ENCODE measurements around the gene NXPH1.
A peak's percentile ranks its signal among the peaks of the same experiment; 100 is the strongest.

NXPH1 gene

GRCh38 chr7:8435590-8436545 is 2.5 kb downstream of the NXPH1 start:
- Histone ChIP-seq H3K36me3 (ENCODE audit: low read depth) (no peaks in the 10 kb centered on the region), H3K4me1 (ENCODE audit: insufficient read depth, poor library complexity, severe bottlenecking) (no peaks in the 10 kb centered on the region), H3K4me3 (ENCODE audit: severe bottlenecking) (no peak overlapping the region), H3K27me3 (ENCODE audit: insufficient read depth, poor library complexity, severe bottlenecking) (peaks cover 84% of the 10 kb centered on the region), H3K27ac (ENCODE audit: poor library complexity, severe bottlenecking) (no peak overlapping the region), H3K9me3 (ENCODE audit: severe bottlenecking) (no peaks in the 10 kb centered on the region)
- TF ChIP-seq, protein P1, sequence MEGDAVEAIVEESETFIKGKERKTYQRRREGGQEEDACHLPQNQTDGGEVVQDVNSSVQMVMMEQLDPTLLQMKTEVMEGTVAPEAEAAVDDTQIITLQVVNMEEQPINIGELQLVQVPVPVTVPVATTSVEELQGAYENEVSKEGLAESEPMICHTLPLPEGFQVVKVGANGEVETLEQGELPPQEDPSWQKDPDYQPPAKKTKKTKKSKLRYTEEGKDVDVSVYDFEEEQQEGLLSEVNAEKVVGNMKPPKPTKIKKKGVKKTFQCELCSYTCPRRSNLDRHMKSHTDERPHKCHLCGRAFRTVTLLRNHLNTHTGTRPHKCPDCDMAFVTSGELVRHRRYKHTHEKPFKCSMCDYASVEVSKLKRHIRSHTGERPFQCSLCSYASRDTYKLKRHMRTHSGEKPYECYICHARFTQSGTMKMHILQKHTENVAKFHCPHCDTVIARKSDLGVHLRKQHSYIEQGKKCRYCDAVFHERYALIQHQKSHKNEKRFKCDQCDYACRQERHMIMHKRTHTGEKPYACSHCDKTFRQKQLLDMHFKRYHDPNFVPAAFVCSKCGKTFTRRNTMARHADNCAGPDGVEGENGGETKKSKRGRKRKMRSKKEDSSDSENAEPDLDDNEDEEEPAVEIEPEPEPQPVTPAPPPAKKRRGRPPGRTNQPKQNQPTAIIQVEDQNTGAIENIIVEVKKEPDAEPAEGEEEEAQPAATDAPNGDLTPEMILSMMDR (IDR thresholded peaks at IDR 0.05; ENCODE audit: poor library complexity, severe bottlenecking) = no peak
- ATAC-seq (ENCODE audit: low read depth) = no peak
- no peak for DNase-seq (ENCODE audit: low spot score)

DNA sequence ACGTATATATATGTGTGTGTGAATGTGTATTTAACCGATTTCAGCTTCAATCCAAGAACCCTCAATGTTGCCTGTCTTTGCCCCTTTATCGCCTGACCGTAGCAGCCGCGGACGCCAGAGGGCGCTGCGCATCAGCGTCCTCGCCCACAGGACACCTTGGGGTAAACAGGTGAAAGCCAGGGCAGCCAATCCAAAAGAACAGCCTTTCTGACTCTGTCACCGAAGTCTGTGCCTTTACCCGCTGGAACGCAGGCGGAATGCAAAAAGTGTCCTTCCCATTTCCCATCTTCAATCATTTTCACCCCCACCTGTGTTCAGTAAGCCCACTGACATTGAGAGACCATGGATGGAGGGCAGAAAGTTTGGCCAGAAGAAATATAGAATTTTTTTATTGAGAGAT is 3.6 kb downstream of the NXPH1 start:
- Histone ChIP-seq H3K9me3 (ENCODE audit: severe bottlenecking) (no peaks in the 10 kb centered on the region), H3K4me1 (ENCODE audit: insufficient read depth, poor library complexity, severe bottlenecking) (no peaks in the 10 kb centered on the region), H3K27me3 (ENCODE audit: insufficient read depth, poor library complexity, severe bottlenecking) (peaks cover 93% of the 10 kb centered on the region), H3K4me3 (ENCODE audit: severe bottlenecking) (no peak overlapping the region), H3K36me3 (ENCODE audit: low read depth) (no peaks in the 10 kb centered on the region), H3K27ac (ENCODE audit: poor library complexity, severe bottlenecking) (no peak overlapping the region)
- 0 out of 3 replicates have a peak, but pooled peaks have one; percentile 43 for ATAC-seq (ENCODE audit: low read depth)
- no peak for DNase-seq (ENCODE audit: low spot score)
- TF ChIP-seq, protein P1 (IDR thresholded peaks at IDR 0.05; ENCODE audit: poor library complexity, severe bottlenecking) = peak; percentile 68

- Histone ChIP-seq H3K9me3 (ENCODE audit: severe bottlenecking) (peaks cover under 1% of the 10 kb centered on the region), H3K36me3 (ENCODE audit: low read depth) (no peaks in the 10 kb centered on the region), H3K27ac (ENCODE audit: poor library complexity, severe bottlenecking) (no peak overlapping the region), H3K27me3 (ENCODE audit: insufficient read depth, poor library complexity, severe bottlenecking) (peaks cover 93% of the 10 kb centered on the region), H3K4me1 (ENCODE audit: insufficient read depth, poor library complexity, severe bottlenecking) (no peaks in the 10 kb centered on the region), H3K4me3 (ENCODE audit: severe bottlenecking) (no peak overlapping the region)
- ATAC-seq (ENCODE audit: low read depth) = no peak
- TF ChIP-seq, protein P1 (IDR thresholded peaks at IDR 0.05; ENCODE audit: poor library complexity, severe bottlenecking) = no peak
- DNase-seq (ENCODE audit: low spot score) = no peak
These were observed 4.2 kb downstream of the NXPH1 start for GRCh38 chr7:8437606-8438005.

DNA sequence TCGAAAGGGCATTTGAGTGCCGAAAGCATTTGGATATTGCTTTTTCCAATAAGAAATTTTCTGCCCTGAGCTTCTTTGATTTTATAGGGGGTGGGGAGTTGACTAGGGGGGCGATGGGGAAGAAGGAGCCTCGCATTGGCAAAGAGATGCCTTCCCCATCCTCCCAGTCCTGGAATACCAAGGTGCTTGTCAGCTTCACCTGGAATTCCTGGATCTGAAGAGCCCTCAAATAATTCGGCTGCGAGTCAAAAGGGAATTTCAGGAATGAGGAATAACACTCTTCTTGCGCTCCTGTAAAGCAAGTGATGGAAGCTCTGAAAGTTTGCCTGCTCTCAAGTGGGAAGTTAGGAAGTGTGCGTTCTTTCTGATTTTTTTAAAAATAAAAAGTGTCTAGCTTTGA is 7.3 kb downstream of the NXPH1 start:
- H3K27me3 ChIP-seq (ENCODE audit: insufficient read depth, poor library complexity, severe bottlenecking) = peaks cover 88% of the 10 kb centered on the region

More for the DNA sequence above, 7.3 kb downstream of the NXPH1 start:
- Histone ChIP-seq H3K4me1 (ENCODE audit: insufficient read depth, poor library complexity, severe bottlenecking) (no peaks in the 10 kb centered on the region), H3K9me3 (ENCODE audit: severe bottlenecking) (peaks cover 3% of the 10 kb centered on the region), H3K4me3 (ENCODE audit: severe bottlenecking) (no peak overlapping the region), H3K36me3 (ENCODE audit: low read depth) (no peaks in the 10 kb centered on the region), H3K27ac (ENCODE audit: poor library complexity, severe bottlenecking) (no peak overlapping the region)
- ATAC-seq (ENCODE audit: low read depth) = no peak
- DNase-seq (ENCODE audit: low spot score) = no peak
- TF ChIP-seq, protein P1 (IDR thresholded peaks at IDR 0.05; ENCODE audit: poor library complexity, severe bottlenecking) = no peak
